Tibial artery (tissue), 4 donors: Measurements from ENCODE around the gene TMEM167A.

Experiments used
- DNase-seq, 2 donors: peaks; one replicate each; pipeline ENCODE4 v3.0.0-alpha.2; 2019
- H3K27ac ChIP-seq, 2 donors: fragments of 200-600 bp; sonication (generic) in 1 of 2; 1 replicate in 1 of 2; 2 replicates in 1 of 2; pipeline ENCODE4 v1.5.1; 2018 to 2019; ENCODE audit warnings: mild to moderate bottlenecking in 1 of 2
- H3K27me3 ChIP-seq, 2 donors: fragments of 200-600 bp; sonication (generic) in 1 of 2; one replicate each; pipeline versions ENCODE4 v1.5.1 to v1.6.0; 2016 to 2019
- H3K36me3 ChIP-seq, 3 donors: fragments of 200-600 bp; sonication (generic) in 2 of 3; one replicate each; pipeline ENCODE4 v1.5.1; 2016 to 2019; ENCODE audit warnings: mild to moderate bottlenecking in 2 of 3
- H3K4me1 ChIP-seq, 4 donors: fragments of 200-600 bp; sonication (generic) in 2 of 4; 1 replicate in 3 of 4; 2 replicates in 1 of 4; pipeline ENCODE4 v1.5.1; 2016 to 2019
- H3K4me3 ChIP-seq, 2 donors: fragments of 200-600 bp; sonication (generic) in 1 of 2; 1 replicate in 1 of 2; 2 replicates in 1 of 2; pipeline ENCODE4 v1.5.1; 2018 to 2019; ENCODE audit warnings: mild to moderate bottlenecking in 2 of 2
- H3K9me3 ChIP-seq, 3 donors: fragments of 200-600 bp; sonication (generic) in 1 of 3; one replicate each; pipeline ENCODE4 v1.5.1; 2016 to 2019
- CTCF ChIP-seq, 2 experiments: fragments of 200-600 bp in 1 of 2; fragments of 450-650 bp in 1 of 2; IDR thresholded peaks; one replicate each; pipeline ENCODE4 v1.5.1; 2017 to 2019; ENCODE audit warnings: antibody characterized with exemption in 2 of 2, mild to moderate bottlenecking in 1 of 2, moderate library complexity in 1 of 2
- intact Hi-C: fragments of 100-400 bp; cut with DNase I; formaldehyde crosslinking; loops from one replicate; pipeline ENCODE4 v1.15.0; 2023; ENCODE audit warnings: low total_unique reads

TMEM167A gene

GRCh38 chr5:83076742-83077661 lies at the start of gene TMEM167A, which contains the start of gene XRCC4:
TMEM167A (minus strand) TSS chr5:83077394; CDS start chr5:83077323, 71 bp downstream.
XRCC4 (plus strand) TSS chr5:83077547; CDS start chr5:83104920, 27,373 bp downstream.
- Histone ChIP-seq H3K4me1 (peaks cover 0 to 52% (median 22%) of the 10 kb centered on the region in 4 donors), H3K27me3 (no peaks in the 10 kb centered on the region), H3K27ac (peak within 1 kb of the TSS; percentile 82 to 89), H3K4me3 (peak within 1 kb of the TSS; percentile 86 to 95), H3K9me3 (no peaks in the 10 kb centered on the region), H3K36me3 (no peaks in the 10 kb centered on the region)
- intact Hi-C loops, result loop anchor here (5.0 kb wide), 2 partner anchors 395 to 435 kb away; partner anchors contain the start of gene VCAN
- peak; percentile 97 to 98 for DNase-seq
- TF ChIP-seq CTCF (IDR thresholded peaks at IDR 0.05), result no peak

- H3K4me3 ChIP-seq, result no peak overlapping the region
- no peaks in the 10 kb centered on the region for H3K27me3 ChIP-seq
- no peak for TF ChIP-seq CTCF (IDR thresholded peaks at IDR 0.05)
- H3K4me1 ChIP-seq, result no peaks in the 10 kb centered on the region
- no peak for DNase-seq
- intact Hi-C loops, result no loop called here
- no peaks in the 10 kb centered on the region for H3K36me3 ChIP-seq
- no peaks in the 10 kb centered on the region for H3K9me3 ChIP-seq
- no peak overlapping the region for H3K27ac ChIP-seq
Measured at GRCh38 chr5:83126501-83126900, 49.3 kb upstream of the TMEM167A start.

DNA sequence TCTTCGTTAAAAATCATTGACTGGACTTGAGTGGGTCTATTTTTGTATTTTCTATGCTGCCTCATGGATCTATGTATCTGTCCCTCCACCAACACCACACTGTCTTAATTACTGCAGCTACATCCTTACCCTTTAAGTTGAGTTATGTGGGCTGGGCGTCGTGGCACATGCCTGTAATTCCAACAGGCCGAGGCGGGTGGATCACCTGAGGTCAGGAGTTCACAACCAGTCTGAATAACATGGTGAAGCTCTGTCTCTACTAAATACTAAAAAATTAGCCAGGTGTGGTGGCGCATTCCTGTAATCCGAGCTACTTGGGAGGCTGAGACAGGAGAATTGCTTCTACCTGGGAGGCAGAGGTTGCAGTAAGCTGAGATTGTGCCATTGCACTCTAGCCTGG lies 48.4 kb upstream of the TMEM167A start:
- H3K27ac ChIP-seq, result no peak overlapping the region
- DNase-seq, result no peak
- intact Hi-C loops, result no loop called here

GRCh38 chr5:83124593-83124992 lies 47.4 kb upstream of the TMEM167A start:
- Histone ChIP-seq H3K4me1 (no peaks in the 10 kb centered on the region), H3K27me3 (no peaks in the 10 kb centered on the region), H3K27ac (no peak overlapping the region), H3K9me3 (no peaks in the 10 kb centered on the region), H3K36me3 (no peaks in the 10 kb centered on the region), H3K4me3 (no peak overlapping the region)
- DNase-seq, result no peak
- intact Hi-C loops, result no loop called here
- no peak for TF ChIP-seq CTCF (IDR thresholded peaks at IDR 0.05)

More for the DNA sequence above, 48.4 kb upstream of the TMEM167A start:
- Histone ChIP-seq H3K4me3 (no peak overlapping the region), H3K4me1 (no peaks in the 10 kb centered on the region), H3K36me3 (no peaks in the 10 kb centered on the region), H3K27me3 (no peaks in the 10 kb centered on the region), H3K9me3 (no peaks in the 10 kb centered on the region)
- TF ChIP-seq CTCF (IDR thresholded peaks at IDR 0.05), result no peak

GRCh38 chr5:83118976-83119375 lies 41.8 kb upstream of the TMEM167A start:
- DNase-seq, result no peak
- Histone ChIP-seq H3K4me1 (no peaks in the 10 kb centered on the region), H3K27me3 (no peaks in the 10 kb centered on the region), H3K9me3 (no peaks in the 10 kb centered on the region), H3K27ac (no peak overlapping the region), H3K36me3 (no peaks in the 10 kb centered on the region), H3K4me3 (no peak overlapping the region)
- intact Hi-C loops, result no loop called here
- TF ChIP-seq CTCF (IDR thresholded peaks at IDR 0.05), result no peak
